Esophagus squamous epithelium (tissue), 4 donors: Measurements from ENCODE around the gene CREB5.

Source experiments
- POLR2A ChIP-seq, 4 donors: fragments of 450-650 bp; IDR thresholded peaks; one replicate each; pipeline ENCODE4 v1.6.1; 2017; ENCODE audit warnings: antibody characterized with exemption in 4 of 4, mild to moderate bottlenecking in 4 of 4, moderate library complexity in 3 of 4
- TF ChIP-seq, protein P1 (sequence below), 6 experiments: fragments of 450-650 bp in 4 of 6; fragments of 200-600 bp in 2 of 6; sonication (generic) in 2 of 6; IDR thresholded peaks; one replicate each; pipeline ENCODE4 v1.5.1; 2016 to 2019; ENCODE audit warnings: antibody characterized with exemption in 6 of 6, mild to moderate bottlenecking in 4 of 6, moderate library complexity in 4 of 6

DNA sequence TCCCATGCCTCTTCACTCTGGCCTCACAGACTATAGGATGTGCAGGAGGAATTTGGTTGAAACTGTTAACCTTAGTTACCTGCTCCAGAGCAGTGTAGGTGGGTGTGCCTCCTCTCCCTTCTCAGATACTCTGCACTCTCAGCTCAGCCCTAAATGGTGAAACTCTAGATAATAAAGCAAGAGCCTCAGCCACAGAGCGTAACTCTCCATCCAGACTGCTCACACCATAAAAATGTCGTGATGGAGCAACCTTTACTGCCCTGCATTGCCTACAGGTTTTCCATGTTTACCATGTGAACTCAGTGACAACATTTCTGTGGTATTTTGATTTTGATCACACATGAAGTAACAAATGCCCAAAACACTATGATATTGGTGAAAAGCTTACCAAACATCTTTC is 227.7 kb downstream of the CREB5 start:
- TF ChIP-seq, protein P1, sequence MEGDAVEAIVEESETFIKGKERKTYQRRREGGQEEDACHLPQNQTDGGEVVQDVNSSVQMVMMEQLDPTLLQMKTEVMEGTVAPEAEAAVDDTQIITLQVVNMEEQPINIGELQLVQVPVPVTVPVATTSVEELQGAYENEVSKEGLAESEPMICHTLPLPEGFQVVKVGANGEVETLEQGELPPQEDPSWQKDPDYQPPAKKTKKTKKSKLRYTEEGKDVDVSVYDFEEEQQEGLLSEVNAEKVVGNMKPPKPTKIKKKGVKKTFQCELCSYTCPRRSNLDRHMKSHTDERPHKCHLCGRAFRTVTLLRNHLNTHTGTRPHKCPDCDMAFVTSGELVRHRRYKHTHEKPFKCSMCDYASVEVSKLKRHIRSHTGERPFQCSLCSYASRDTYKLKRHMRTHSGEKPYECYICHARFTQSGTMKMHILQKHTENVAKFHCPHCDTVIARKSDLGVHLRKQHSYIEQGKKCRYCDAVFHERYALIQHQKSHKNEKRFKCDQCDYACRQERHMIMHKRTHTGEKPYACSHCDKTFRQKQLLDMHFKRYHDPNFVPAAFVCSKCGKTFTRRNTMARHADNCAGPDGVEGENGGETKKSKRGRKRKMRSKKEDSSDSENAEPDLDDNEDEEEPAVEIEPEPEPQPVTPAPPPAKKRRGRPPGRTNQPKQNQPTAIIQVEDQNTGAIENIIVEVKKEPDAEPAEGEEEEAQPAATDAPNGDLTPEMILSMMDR (IDR thresholded peaks at IDR 0.05), result no peak
- TF ChIP-seq POLR2A (IDR thresholded peaks at IDR 0.05), result no peak
